Memory B cell (primary cell): ENCODE results near the gene PRELID3B.

Experiments used
- ATAC-seq: fragments of 150-1000 bp; cut with Tn5 transposase; 2 replicates; pipeline ENCODE4 v1.10.0; 2021; ENCODE audit warnings: low read depth, mild to moderate bottlenecking, moderate library complexity
- DNase-seq, 2 donors: peaks; one replicate each; pipeline ENCODE4 v3.0.0; 2022; ENCODE audit warnings: low spot score in 2 of 2
- H3K27ac Mint-ChIP-seq: one replicate; pipeline ENCODE4 v1.8.0; 2022; ENCODE audit warnings: mild to moderate bottlenecking, moderate library complexity, mixed read lengths
- H3K27me3 Mint-ChIP-seq: one replicate; pipeline ENCODE4 v1.8.0; 2022; ENCODE audit warnings: mixed read lengths
- H3K36me3 Mint-ChIP-seq: one replicate; pipeline ENCODE4 v1.8.0; 2022; ENCODE audit warnings: mild to moderate bottlenecking, mixed read lengths
- H3K4me1 Mint-ChIP-seq: one replicate; pipeline ENCODE4 v1.8.0; 2022; ENCODE audit warnings: mixed read lengths
- H3K4me3 Mint-ChIP-seq: one replicate; pipeline ENCODE4 v1.8.0; 2022; ENCODE audit warnings: mild to moderate bottlenecking, moderate library complexity, mixed read lengths
- H3K9me3 Mint-ChIP-seq: one replicate; pipeline ENCODE4 v1.8.0; 2022; ENCODE audit warnings: mixed read lengths

Gene PRELID3B

GRCh38 chr20:59042151-59042795 is at the start of gene PRELID3B:
TSS of gene PRELID3B (minus strand) at chr20:59042786. CDS start at chr20:59042730, 56 bp downstream.
- DNase-seq (peak in 1 of 2 donors; percentile 11), ATAC-seq (peak; percentile 34)
- Mint-ChIP-seq H3K9me3 (no peaks in the 10 kb centered on the region), H3K27ac (peak within 1 kb of the TSS; percentile 93), H3K27me3 (no peaks in the 10 kb centered on the region), H3K36me3 (peaks cover 5% of the 10 kb centered on the region), H3K4me1 (peaks cover 23% of the 10 kb centered on the region), H3K4me3 (peak within 1 kb of the TSS; percentile 96)

GRCh38 chr20:59087829-59088433 is 45.3 kb upstream of the PRELID3B start:
- H3K4me1 Mint-ChIP-seq = no peaks in the 10 kb centered on the region
- H3K36me3 Mint-ChIP-seq = no peaks in the 10 kb centered on the region
- DNase-seq (peak; percentile 76 to 83), ATAC-seq (peak; percentile 93)
- H3K27me3 Mint-ChIP-seq = peaks cover 9% of the 10 kb centered on the region
- H3K9me3 Mint-ChIP-seq = no peaks in the 10 kb centered on the region
- no peak overlapping the region for H3K27ac Mint-ChIP-seq
- H3K4me3 Mint-ChIP-seq = no peak overlapping the region

- H3K36me3 Mint-ChIP-seq = no peaks in the 10 kb centered on the region
- H3K9me3 Mint-ChIP-seq = no peaks in the 10 kb centered on the region
- DNase-seq (no peak), ATAC-seq (no peak)
- no peaks in the 10 kb centered on the region for H3K4me1 Mint-ChIP-seq
- peaks cover 9% of the 10 kb centered on the region for H3K27me3 Mint-ChIP-seq
- no peak overlapping the region for H3K4me3 Mint-ChIP-seq
- no peak overlapping the region for H3K27ac Mint-ChIP-seq
Observed at GRCh38 chr20:59086923-59087322, 44.3 kb upstream of the PRELID3B start.

- DNase-seq (no peak), ATAC-seq (no peak)
- H3K4me1 Mint-ChIP-seq = no peaks in the 10 kb centered on the region
- H3K4me3 Mint-ChIP-seq = no peak overlapping the region
- H3K27ac Mint-ChIP-seq = no peak overlapping the region
- H3K27me3 Mint-ChIP-seq = peaks cover 12% of the 10 kb centered on the region
- H3K9me3 Mint-ChIP-seq = no peaks in the 10 kb centered on the region
- H3K36me3 Mint-ChIP-seq = no peaks in the 10 kb centered on the region
Observed at GRCh38 chr20:59084041-59084850, 41.7 kb upstream of the PRELID3B start.

GRCh38 chr20:59082981-59083380 is 40.4 kb upstream of the PRELID3B start:
- no peaks in the 10 kb centered on the region for H3K9me3 Mint-ChIP-seq
- H3K27me3 Mint-ChIP-seq = peaks cover 13% of the 10 kb centered on the region
- H3K27ac Mint-ChIP-seq = no peak overlapping the region
- no peaks in the 10 kb centered on the region for H3K36me3 Mint-ChIP-seq
- peaks cover 2% of the 10 kb centered on the region for H3K4me1 Mint-ChIP-seq
- no peak overlapping the region for H3K4me3 Mint-ChIP-seq
- no peak for ATAC-seq
- DNase-seq = no peak

- peak; percentile 39 for ATAC-seq
- Mint-ChIP-seq H3K27ac (no peak overlapping the region), H3K36me3 (peaks cover 1% of the 10 kb centered on the region), H3K4me3 (no peak overlapping the region), H3K4me1 (peaks cover 7% of the 10 kb centered on the region), H3K27me3 (peaks cover 18% of the 10 kb centered on the region), H3K9me3 (no peaks in the 10 kb centered on the region)
- no peak for DNase-seq
Observed at GRCh38 chr20:59082077-59082740, 39.6 kb upstream of the PRELID3B start.

GRCh38 chr20:59081036-59081435 is 38.5 kb upstream of the PRELID3B start:
- DNase-seq (no peak), ATAC-seq (no peak)
- H3K4me1 Mint-ChIP-seq = peaks cover 7% of the 10 kb centered on the region
- H3K36me3 Mint-ChIP-seq = peaks cover 1% of the 10 kb centered on the region
- no peak overlapping the region for H3K4me3 Mint-ChIP-seq
- H3K9me3 Mint-ChIP-seq = no peaks in the 10 kb centered on the region
- H3K27me3 Mint-ChIP-seq = peaks cover 21% of the 10 kb centered on the region
- H3K27ac Mint-ChIP-seq = no peak overlapping the region

GRCh38 chr20:59078231-59078630 is 35.6 kb upstream of the PRELID3B start:
- no peak for DNase-seq
- peaks cover 18% of the 10 kb centered on the region for H3K27me3 Mint-ChIP-seq
- no peak overlapping the region for H3K27ac Mint-ChIP-seq
- peaks cover 8% of the 10 kb centered on the region for H3K4me1 Mint-ChIP-seq
- peaks cover 1% of the 10 kb centered on the region for H3K36me3 Mint-ChIP-seq
- no peaks in the 10 kb centered on the region for H3K9me3 Mint-ChIP-seq
- ATAC-seq = no peak
- no peak overlapping the region for H3K4me3 Mint-ChIP-seq

GRCh38 chr20:59077705-59078104 is 35.1 kb upstream of the PRELID3B start:
- Mint-ChIP-seq H3K27me3 (peaks cover 18% of the 10 kb centered on the region), H3K27ac (peak overlapping the region; percentile 8), H3K36me3 (peaks cover 1% of the 10 kb centered on the region), H3K9me3 (no peaks in the 10 kb centered on the region), H3K4me1 (peaks cover 13% of the 10 kb centered on the region), H3K4me3 (no peak overlapping the region)
- DNase-seq (no peak), ATAC-seq (no peak)

- no peaks in the 10 kb centered on the region for H3K9me3 Mint-ChIP-seq
- H3K27me3 Mint-ChIP-seq = peaks cover 15% of the 10 kb centered on the region
- no peak for ATAC-seq
- DNase-seq = no peak
- no peak overlapping the region for H3K27ac Mint-ChIP-seq
- peaks cover 1% of the 10 kb centered on the region for H3K36me3 Mint-ChIP-seq
- no peak overlapping the region for H3K4me3 Mint-ChIP-seq
- peaks cover 20% of the 10 kb centered on the region for H3K4me1 Mint-ChIP-seq
Observed at GRCh38 chr20:59075934-59076508, 33.4 kb upstream of the PRELID3B start.

- no peak for DNase-seq
- Mint-ChIP-seq H3K27me3 (peaks cover 16% of the 10 kb centered on the region), H3K36me3 (peaks cover 1% of the 10 kb centered on the region), H3K4me1 (peaks cover 22% of the 10 kb centered on the region), H3K9me3 (no peaks in the 10 kb centered on the region), H3K27ac (no peak overlapping the region), H3K4me3 (no peak overlapping the region)
- ATAC-seq = no peak
Observed at GRCh38 chr20:59074456-59074855, 31.9 kb upstream of the PRELID3B start.

- Mint-ChIP-seq H3K36me3 (peaks cover 1% of the 10 kb centered on the region), H3K4me3 (no peak overlapping the region), H3K4me1 (peaks cover 22% of the 10 kb centered on the region), H3K9me3 (no peaks in the 10 kb centered on the region), H3K27me3 (peaks cover 14% of the 10 kb centered on the region), H3K27ac (no peak overlapping the region)
- DNase-seq (no peak), ATAC-seq (no peak)
Observed at GRCh38 chr20:59073582-59073981, 31.0 kb upstream of the PRELID3B start.

- Mint-ChIP-seq H3K36me3 (no peaks in the 10 kb centered on the region), H3K9me3 (no peaks in the 10 kb centered on the region), H3K4me3 (no peak overlapping the region), H3K27ac (no peak overlapping the region), H3K27me3 (peaks cover 8% of the 10 kb centered on the region), H3K4me1 (peaks cover 15% of the 10 kb centered on the region)
- DNase-seq = peak in 1 of 2 donors; percentile 34
- peak; percentile 97 for ATAC-seq
Observed at GRCh38 chr20:59071216-59071615, 28.6 kb upstream of the PRELID3B start.
